ENCODE results near the gene SLC4A8.

The SLC4A8 gene

GRCh38 chr12:51519755-51520154 lies 95.1 kb downstream of the SLC4A8 start:
- Histone ChIP-seq H3K9me3 (ENCODE audit: insufficient read depth, low read length, severe bottlenecking) (no peaks in the 10 kb centered on the region), H3K27me3 (ENCODE audit: insufficient read depth, low read length, poor library complexity) (no peaks in the 10 kb centered on the region), H3K79me2 (ENCODE audit: insufficient read depth, low read length) (no peaks in the 10 kb centered on the region), H4K20me1 (ENCODE audit: insufficient read depth, low read length) (no peaks in the 10 kb centered on the region), H3K27ac (ENCODE audit: low read length) (no peak overlapping the region), H3K4me3 (ENCODE audit: low read depth in 1 of 2, low read length in 2 of 2) (no peak overlapping the region), H2AFZ (ENCODE audit: low read depth, low read length) (no peak overlapping the region), H3K36me3 (ENCODE audit: insufficient read depth, low read length) (no peaks in the 10 kb centered on the region), H3K4me1 (ENCODE audit: insufficient read depth, low read length) (peaks cover 23% of the 10 kb centered on the region), H3K9ac (ENCODE audit: low read depth, low read length) (no peak overlapping the region), H3K4me2 (ENCODE audit: insufficient read depth, low read length) (no peak overlapping the region)
- ATAC-seq (ENCODE audit: insufficient read depth, low read depth) (no peak), DNase-seq (no peak)
- no peak for TF ChIP-seq EZH2 (IDR thresholded peaks at IDR 0.05; ENCODE audit: borderline replicate concordance, low read depth, low read length, severe bottlenecking)
- TF ChIP-seq CTCF (IDR thresholded peaks at IDR 0.05; ENCODE audit: borderline replicate concordance, extremely low read depth, low read length, poor library complexity, severe bottlenecking), result no peak

GRCh38 chr12:51520576-51521325 lies 96.1 kb downstream of the SLC4A8 start:
- peaks cover 24% of the 10 kb centered on the region for H3K4me1 ChIP-seq (ENCODE audit: insufficient read depth, low read length)
- no peaks in the 10 kb centered on the region for H4K20me1 ChIP-seq (ENCODE audit: insufficient read depth, low read length)
- TF ChIP-seq CTCF (IDR thresholded peaks at IDR 0.05; ENCODE audit: borderline replicate concordance, extremely low read depth, low read length, poor library complexity, severe bottlenecking) (peak; percentile 63), EZH2 (IDR thresholded peaks at IDR 0.05; ENCODE audit: borderline replicate concordance, low read depth, low read length, severe bottlenecking) (no peak)

GRCh38 chr12:51521554-51522276 lies 97.1 kb downstream of the SLC4A8 start:
- Histone ChIP-seq H3K27me3 (ENCODE audit: insufficient read depth, low read length, poor library complexity) (no peaks in the 10 kb centered on the region), H3K9me3 (ENCODE audit: insufficient read depth, low read length, severe bottlenecking) (no peaks in the 10 kb centered on the region), H3K27ac (ENCODE audit: low read length) (no peak overlapping the region), H3K4me1 (ENCODE audit: insufficient read depth, low read length) (peaks cover 24% of the 10 kb centered on the region), H3K9ac (ENCODE audit: low read depth, low read length) (no peak overlapping the region), H3K36me3 (ENCODE audit: insufficient read depth, low read length) (no peaks in the 10 kb centered on the region), H2AFZ (ENCODE audit: low read depth, low read length) (no peak overlapping the region), H3K4me2 (ENCODE audit: insufficient read depth, low read length) (no peak overlapping the region), H4K20me1 (ENCODE audit: insufficient read depth, low read length) (no peaks in the 10 kb centered on the region), H3K4me3 (ENCODE audit: low read depth in 1 of 2, low read length in 2 of 2) (no peak overlapping the region), H3K79me2 (ENCODE audit: insufficient read depth, low read length) (no peaks in the 10 kb centered on the region)
- no peak for ATAC-seq (ENCODE audit: insufficient read depth, low read depth)
- TF ChIP-seq CTCF (IDR thresholded peaks at IDR 0.05; ENCODE audit: borderline replicate concordance, extremely low read depth, low read length, poor library complexity, severe bottlenecking) (peak; percentile 31), EZH2 (IDR thresholded peaks at IDR 0.05; ENCODE audit: borderline replicate concordance, low read depth, low read length, severe bottlenecking) (no peak)
- no peak for DNase-seq

More at GRCh38 chr12:51520576-51521325, 96.1 kb downstream of the SLC4A8 start:
- peak; percentile 77 for ATAC-seq (ENCODE audit: insufficient read depth, low read depth)
- Histone ChIP-seq H3K27me3 (ENCODE audit: insufficient read depth, low read length, poor library complexity) (no peaks in the 10 kb centered on the region), H2AFZ (ENCODE audit: low read depth, low read length) (no peak overlapping the region; the same call in 1 of the 2 replicates), H3K9me3 (ENCODE audit: insufficient read depth, low read length, severe bottlenecking) (no peaks in the 10 kb centered on the region), H3K79me2 (ENCODE audit: insufficient read depth, low read length) (no peaks in the 10 kb centered on the region), H3K27ac (ENCODE audit: low read length) (peak overlapping the region; percentile 56; the same call in 1 of the 2 replicates), H3K4me2 (ENCODE audit: insufficient read depth, low read length) (no peak overlapping the region), H3K9ac (ENCODE audit: low read depth, low read length) (no peak overlapping the region), H3K36me3 (ENCODE audit: insufficient read depth, low read length) (no peaks in the 10 kb centered on the region), H3K4me3 (ENCODE audit: low read depth in 1 of 2, low read length in 2 of 2) (no peak overlapping the region)
- DNase-seq, result peak; percentile 66

Measured in DND-41 (cell line).